GM13976 (cell line): ENCODE data around the gene RIPOR1.
A peak's percentile ranks its signal among the peaks of the same experiment; 100 is the strongest.

ENCODE experiments used
- DNase-seq: peaks from one replicate; pipeline ENCODE4 v3.0.0; 2012; ENCODE audit warnings: low spot score
- CTCF ChIP-seq: IDR thresholded peaks from 2 replicates; pipeline ENCODE4 v1.5.1; 2012; ENCODE audit warnings: borderline replicate concordance, mild to moderate bottlenecking; ENCODE audit not compliant: insufficient read depth; ENCODE audit errors: extremely low read depth, missing control alignments, control extremely low read depth
- in situ Hi-C: fragments of 300-500 bp; cut with MboI; formaldehyde crosslinking; loops from one replicate; pipeline ENCODE4 v1.12.0; 2022; ENCODE audit warnings: low sequenced_read_pairs, mixed read lengths, inconsistent platforms; ENCODE audit not compliant: unreplicated experiment

RIPOR1 gene

GRCh38 chr16:67517661-67518423, 10.8 kb upstream of the RIPOR1 start:
- DNase-seq, result peak; percentile 57
- in situ Hi-C loops, result no loop called here
- TF ChIP-seq CTCF, result no peak

GRCh38 chr16:67518676-67519075, 10.0 kb upstream of the RIPOR1 start:
- no peak for TF ChIP-seq CTCF
- no peak for DNase-seq
- in situ Hi-C loops, result no loop called here

- in situ Hi-C loops, result no loop called here
- TF ChIP-seq CTCF, result no peak
- DNase-seq, result no peak
These were observed 9.4 kb upstream of the RIPOR1 start for GRCh38 chr16:67519242-67519641.

GRCh38 chr16:67521095-67521804, 7.4 kb upstream of the RIPOR1 start:
- DNase-seq, result peak; percentile 92
- in situ Hi-C loops, result no loop called here
- peak; percentile 98 for TF ChIP-seq CTCF

GRCh38 chr16:67525176-67525860, 3.3 kb upstream of the RIPOR1 start:
- no peak for TF ChIP-seq CTCF
- no peak for DNase-seq
- in situ Hi-C loops, result loop anchor here (25.0 kb wide), 1 partner anchor 287 kb away; the partner anchor contains the start of genes RANBP10 and TSNAXIP1

GRCh38 chr16:67526149-67526791, 2.4 kb upstream of the RIPOR1 start:
- in situ Hi-C loops, result loop anchor here (25.0 kb wide), 1 partner anchor 286 kb away; the partner anchor contains the start of genes RANBP10 and TSNAXIP1
- TF ChIP-seq CTCF, result no peak
- no peak for DNase-seq
